ENCODE results near the gene S1PR5. TPM values are rescaled to one million over a fixed set of nuclear protein-coding genes. Genes with fewer than 3 reads are reported as not detected.

Gene S1PR5, protein sequence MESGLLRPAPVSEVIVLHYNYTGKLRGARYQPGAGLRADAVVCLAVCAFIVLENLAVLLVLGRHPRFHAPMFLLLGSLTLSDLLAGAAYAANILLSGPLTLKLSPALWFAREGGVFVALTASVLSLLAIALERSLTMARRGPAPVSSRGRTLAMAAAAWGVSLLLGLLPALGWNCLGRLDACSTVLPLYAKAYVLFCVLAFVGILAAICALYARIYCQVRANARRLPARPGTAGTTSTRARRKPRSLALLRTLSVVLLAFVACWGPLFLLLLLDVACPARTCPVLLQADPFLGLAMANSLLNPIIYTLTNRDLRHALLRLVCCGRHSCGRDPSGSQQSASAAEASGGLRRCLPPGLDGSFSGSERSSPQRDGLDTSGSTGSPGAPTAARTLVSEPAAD
- total RNA-seq (0.60 and 0.63 TPM in 2 replicates), polyA plus RNA-seq (0.75 TPM in 1 of 2 replicates, not detected in the other)

DNA sequence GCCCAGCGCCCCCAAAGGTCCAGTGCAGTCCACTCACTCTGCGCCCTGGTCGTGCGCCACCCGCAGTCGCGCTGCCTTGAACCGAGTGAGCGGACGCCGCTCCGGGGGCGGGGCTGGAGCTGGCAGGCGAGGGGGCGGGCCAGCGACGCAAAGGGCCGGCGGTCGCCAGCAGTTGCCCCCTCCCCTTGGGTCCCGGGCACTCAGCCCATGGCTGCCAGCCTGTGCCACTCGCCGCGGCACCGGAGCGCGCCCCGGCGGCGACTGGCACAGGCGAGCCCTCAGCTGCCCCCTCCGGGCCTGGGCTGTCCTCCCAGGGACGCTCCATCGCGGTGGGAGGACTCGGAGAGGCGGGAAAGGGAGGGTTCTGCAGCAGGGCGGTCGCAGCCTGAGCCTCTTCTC, at the start of gene S1PR5:
TSS of gene S1PR5 (minus strand) at position 87 of the 399 bp plus-strand sequence. CDS start 2,436 bp downstream, outside the sequence.
- Histone ChIP-seq H3K9me3 (ENCODE audit: low read depth) (no peaks in the 10 kb centered on the region), H3K4me3 (peak within 1 kb of the TSS; percentile 25), H3K27ac (no peak within 1 kb of the TSS), H3K36me3 (no peaks in the 10 kb centered on the region), H3K4me1 (ENCODE audit: low read depth) (no peaks in the 10 kb centered on the region), H3K27me3 (peaks cover 67% of the 10 kb centered on the region)
- DNase-seq (ENCODE audit: low read depth in 1 of 2, low spot score in 1 of 2), result peak in 1 of 2 donors; percentile 38
- TF ChIP-seq, protein P1, sequence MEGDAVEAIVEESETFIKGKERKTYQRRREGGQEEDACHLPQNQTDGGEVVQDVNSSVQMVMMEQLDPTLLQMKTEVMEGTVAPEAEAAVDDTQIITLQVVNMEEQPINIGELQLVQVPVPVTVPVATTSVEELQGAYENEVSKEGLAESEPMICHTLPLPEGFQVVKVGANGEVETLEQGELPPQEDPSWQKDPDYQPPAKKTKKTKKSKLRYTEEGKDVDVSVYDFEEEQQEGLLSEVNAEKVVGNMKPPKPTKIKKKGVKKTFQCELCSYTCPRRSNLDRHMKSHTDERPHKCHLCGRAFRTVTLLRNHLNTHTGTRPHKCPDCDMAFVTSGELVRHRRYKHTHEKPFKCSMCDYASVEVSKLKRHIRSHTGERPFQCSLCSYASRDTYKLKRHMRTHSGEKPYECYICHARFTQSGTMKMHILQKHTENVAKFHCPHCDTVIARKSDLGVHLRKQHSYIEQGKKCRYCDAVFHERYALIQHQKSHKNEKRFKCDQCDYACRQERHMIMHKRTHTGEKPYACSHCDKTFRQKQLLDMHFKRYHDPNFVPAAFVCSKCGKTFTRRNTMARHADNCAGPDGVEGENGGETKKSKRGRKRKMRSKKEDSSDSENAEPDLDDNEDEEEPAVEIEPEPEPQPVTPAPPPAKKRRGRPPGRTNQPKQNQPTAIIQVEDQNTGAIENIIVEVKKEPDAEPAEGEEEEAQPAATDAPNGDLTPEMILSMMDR (IDR thresholded peaks at IDR 0.05; ENCODE audit: low read depth, low read length), result no peak

GRCh38 chr19:10566658-10567410, 49.6 kb upstream of the S1PR5 start:
- Histone ChIP-seq H3K27me3 (peaks cover 8% of the 10 kb centered on the region), H3K4me3 (no peak overlapping the region), H3K9me3 (ENCODE audit: low read depth) (no peaks in the 10 kb centered on the region), H3K36me3 (no peaks in the 10 kb centered on the region), H3K4me1 (ENCODE audit: low read depth) (peaks cover 10% of the 10 kb centered on the region), H3K27ac (no peak overlapping the region)
- TF ChIP-seq, protein P1 (IDR thresholded peaks at IDR 0.05; ENCODE audit: low read depth, low read length), result no peak
- no peak for DNase-seq (ENCODE audit: low read depth in 1 of 2, low spot score in 1 of 2)

DNA sequence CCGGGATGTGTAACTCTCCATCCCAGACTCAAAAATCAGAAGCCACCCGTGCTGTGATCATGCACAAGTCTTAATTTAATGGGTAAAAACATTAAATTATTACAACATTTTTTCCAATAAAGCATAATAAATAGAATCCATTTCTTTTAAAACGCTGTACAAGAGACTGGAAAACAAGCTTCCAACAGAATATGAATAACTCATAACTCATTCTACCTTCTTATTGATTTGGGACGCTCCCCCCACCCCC, 49.1 kb upstream of the S1PR5 start:
- TF ChIP-seq, protein P1 (IDR thresholded peaks at IDR 0.05; ENCODE audit: low read depth, low read length), result no peak
- peaks cover 10% of the 10 kb centered on the region for H3K4me1 ChIP-seq (ENCODE audit: low read depth)
- H3K27ac ChIP-seq, result no peak overlapping the region
- H3K9me3 ChIP-seq (ENCODE audit: low read depth), result no peaks in the 10 kb centered on the region
- peak overlapping the region; percentile 78 for H3K4me3 ChIP-seq
- no peaks in the 10 kb centered on the region for H3K36me3 ChIP-seq
- peaks cover 8% of the 10 kb centered on the region for H3K27me3 ChIP-seq
- no peak for DNase-seq (ENCODE audit: low read depth in 1 of 2, low spot score in 1 of 2)

DNA sequence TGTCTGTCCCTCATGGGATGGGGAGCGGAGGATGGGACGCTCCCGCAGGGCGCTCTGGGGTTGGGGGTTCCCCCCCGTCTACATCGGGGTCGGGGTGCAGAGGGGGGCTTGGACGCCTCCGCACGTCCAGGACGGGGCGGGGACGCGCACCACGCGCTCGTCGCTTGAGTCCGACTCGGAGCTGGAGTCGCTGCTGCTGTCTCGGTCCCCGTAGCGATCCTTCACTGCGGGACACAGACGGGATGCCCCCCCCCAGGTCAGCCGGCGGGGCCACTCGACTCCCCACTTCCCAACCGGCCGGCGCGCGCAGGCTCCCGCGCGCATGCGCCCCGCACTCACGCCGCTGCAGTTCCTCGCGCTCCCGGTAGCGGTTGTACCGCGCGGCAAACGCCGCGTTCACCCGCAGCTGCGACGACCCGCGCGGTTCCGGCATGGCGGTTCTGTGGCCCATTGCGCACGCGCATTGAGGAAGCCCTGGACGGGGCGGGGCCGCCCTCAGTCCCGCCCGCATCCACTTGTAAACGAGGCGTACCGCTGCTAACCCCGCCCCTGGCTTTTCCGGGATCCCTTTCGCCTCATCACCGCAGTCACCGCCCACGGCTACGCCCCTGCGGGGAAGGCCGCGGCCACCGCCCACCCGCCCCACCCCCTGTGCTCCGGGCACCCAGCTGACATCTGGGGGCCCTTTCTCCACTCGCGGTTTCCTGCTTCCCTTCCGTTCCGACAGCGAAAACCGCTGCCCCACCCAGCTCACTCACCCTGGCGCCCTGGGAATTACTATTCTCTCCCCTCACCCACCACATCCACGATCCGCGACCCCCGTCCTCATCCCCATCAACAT, 48.5 kb upstream of the S1PR5 start, which contains the start of gene KRI1:
TSS of gene KRI1 (minus strand) at position 444 of the 841 bp plus-strand sequence. CDS start at position 433, 11 bp downstream.
- peaks cover 10% of the 10 kb centered on the region for H3K4me1 ChIP-seq (ENCODE audit: low read depth)
- peak; percentile 98 to 99 for DNase-seq (ENCODE audit: low read depth in 1 of 2, low spot score in 1 of 2)
- peak within 1 kb of the TSS; percentile 39 for H3K27ac ChIP-seq
- peak within 1 kb of the TSS; percentile 78 for H3K4me3 ChIP-seq
- TF ChIP-seq, protein P1 (IDR thresholded peaks at IDR 0.05; ENCODE audit: low read depth, low read length), result peak; percentile 20
- no peaks in the 10 kb centered on the region for H3K9me3 ChIP-seq (ENCODE audit: low read depth)
- H3K27me3 ChIP-seq, result peaks cover 8% of the 10 kb centered on the region
- H3K36me3 ChIP-seq, result no peaks in the 10 kb centered on the region

DNA sequence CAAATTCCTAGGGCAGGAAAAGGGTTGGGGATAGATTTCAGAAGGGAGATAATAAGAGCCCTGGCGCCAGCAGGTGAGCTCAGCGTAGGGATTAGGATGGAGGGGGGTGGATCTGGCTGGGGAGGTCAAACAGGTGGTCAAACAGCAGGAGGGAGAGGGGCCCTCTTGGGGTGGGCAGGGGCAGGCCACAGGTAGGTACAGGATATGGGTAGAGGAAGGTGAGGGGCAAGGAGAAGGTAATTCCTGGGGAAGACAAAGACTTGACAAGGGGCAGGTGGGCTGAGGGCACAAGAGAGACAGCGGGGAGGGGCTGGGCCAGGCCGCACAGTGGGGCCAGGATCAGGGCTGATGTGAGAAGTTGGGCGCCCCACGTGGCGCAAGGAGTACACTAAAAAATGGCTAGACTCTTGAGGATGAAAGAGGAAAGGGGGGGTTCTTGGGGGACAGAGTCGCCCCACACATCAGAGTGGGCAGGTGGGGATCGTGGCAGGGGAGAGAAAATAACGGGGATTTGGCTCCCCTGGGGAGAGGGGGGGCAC, 47.9 kb upstream of the S1PR5 start:
- H3K4me3 ChIP-seq, result peak overlapping the region; percentile 78
- H3K9me3 ChIP-seq (ENCODE audit: low read depth), result no peaks in the 10 kb centered on the region
- DNase-seq (ENCODE audit: low read depth in 1 of 2, low spot score in 1 of 2), result peak; percentile 49 to 50
- peak overlapping the region; percentile 39 for H3K27ac ChIP-seq
- peaks cover 8% of the 10 kb centered on the region for H3K27me3 ChIP-seq
- no peaks in the 10 kb centered on the region for H3K36me3 ChIP-seq
- TF ChIP-seq, protein P1 (IDR thresholded peaks at IDR 0.05; ENCODE audit: low read depth, low read length), result peak; percentile 45
- peaks cover 10% of the 10 kb centered on the region for H3K4me1 ChIP-seq (ENCODE audit: low read depth)

Measured in cardiac muscle cell (in vitro differentiated cells and primary cell).